ENCODE results near the gene GUCY1A2.
"Not testable (repeated sequence)": the region's sequence is repeated elsewhere in the genome, so short reads cannot be mapped to it uniquely, and the experiment has no call there.

The GUCY1A2 gene

DNA sequence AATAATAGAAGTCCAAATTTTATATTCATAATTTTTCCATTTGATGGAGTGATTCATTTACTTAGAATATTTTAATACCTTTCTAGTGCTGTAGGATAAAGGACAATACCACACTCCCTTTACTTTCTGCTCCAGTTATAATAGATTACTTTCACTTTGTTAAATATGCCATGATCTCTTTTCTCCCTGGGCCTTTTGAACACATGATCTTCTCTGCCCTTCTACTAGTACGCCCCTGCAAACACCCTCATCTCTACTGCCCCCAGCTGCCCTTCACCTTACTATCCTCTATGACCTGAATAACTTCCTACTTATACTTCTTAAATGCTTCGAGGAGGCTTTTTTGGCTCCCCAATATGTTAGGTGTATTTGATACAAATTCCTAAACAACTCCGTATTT is 177.3 kb downstream of the GUCY1A2 start:
- H3K4me3 ChIP-seq (ENCODE audit: low read depth, low read length) = no peak overlapping the region
- TF ChIP-seq, protein P1, sequence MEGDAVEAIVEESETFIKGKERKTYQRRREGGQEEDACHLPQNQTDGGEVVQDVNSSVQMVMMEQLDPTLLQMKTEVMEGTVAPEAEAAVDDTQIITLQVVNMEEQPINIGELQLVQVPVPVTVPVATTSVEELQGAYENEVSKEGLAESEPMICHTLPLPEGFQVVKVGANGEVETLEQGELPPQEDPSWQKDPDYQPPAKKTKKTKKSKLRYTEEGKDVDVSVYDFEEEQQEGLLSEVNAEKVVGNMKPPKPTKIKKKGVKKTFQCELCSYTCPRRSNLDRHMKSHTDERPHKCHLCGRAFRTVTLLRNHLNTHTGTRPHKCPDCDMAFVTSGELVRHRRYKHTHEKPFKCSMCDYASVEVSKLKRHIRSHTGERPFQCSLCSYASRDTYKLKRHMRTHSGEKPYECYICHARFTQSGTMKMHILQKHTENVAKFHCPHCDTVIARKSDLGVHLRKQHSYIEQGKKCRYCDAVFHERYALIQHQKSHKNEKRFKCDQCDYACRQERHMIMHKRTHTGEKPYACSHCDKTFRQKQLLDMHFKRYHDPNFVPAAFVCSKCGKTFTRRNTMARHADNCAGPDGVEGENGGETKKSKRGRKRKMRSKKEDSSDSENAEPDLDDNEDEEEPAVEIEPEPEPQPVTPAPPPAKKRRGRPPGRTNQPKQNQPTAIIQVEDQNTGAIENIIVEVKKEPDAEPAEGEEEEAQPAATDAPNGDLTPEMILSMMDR (IDR thresholded peaks at IDR 0.05; ENCODE audit: low read depth, low read length) = no peak

DNA sequence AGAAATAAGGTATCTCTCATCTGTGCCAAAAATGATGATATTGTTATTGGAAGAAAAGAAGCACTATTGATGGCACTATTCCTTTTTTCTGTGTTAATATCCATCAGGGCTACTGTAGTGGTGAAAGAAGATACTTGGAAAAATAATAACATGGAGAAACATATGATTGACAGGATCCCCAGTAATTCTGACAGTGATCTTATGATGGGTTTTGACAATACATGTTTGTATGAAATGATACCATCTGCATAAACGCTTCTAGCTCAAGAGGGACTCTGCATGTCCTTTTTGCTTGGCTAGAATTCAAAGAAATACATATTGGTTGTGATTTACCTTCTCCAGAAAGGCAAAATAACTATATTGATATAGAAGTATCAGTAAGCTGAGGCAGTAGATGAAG is 178.1 kb downstream of the GUCY1A2 start:
- H3K4me3 ChIP-seq (ENCODE audit: low read depth, low read length) = no peak overlapping the region
- TF ChIP-seq, protein P1 (IDR thresholded peaks at IDR 0.05; ENCODE audit: low read depth, low read length) = no peak

DNA sequence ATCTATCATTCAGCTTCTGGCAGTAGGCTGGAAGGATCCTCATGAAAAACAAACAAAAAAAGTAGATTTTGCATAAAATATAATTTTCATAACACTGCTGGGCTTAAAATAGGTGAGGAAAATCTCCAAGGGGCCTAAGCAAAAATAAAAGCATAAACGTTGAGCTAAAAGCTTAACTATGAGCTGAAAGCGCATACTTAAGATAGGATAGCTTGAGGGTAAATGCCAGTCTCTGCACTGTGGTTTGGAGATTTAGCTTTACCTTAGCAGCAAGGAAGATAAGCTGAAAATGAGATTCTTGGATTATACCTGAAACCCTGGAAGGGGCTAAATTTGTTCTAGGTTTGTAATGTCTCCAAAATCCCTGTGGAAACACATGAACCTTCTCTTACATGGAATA is 183.7 kb downstream of the GUCY1A2 start:
- TF ChIP-seq, protein P1 (IDR thresholded peaks at IDR 0.05; ENCODE audit: low read depth, low read length) = no peak
- no peak overlapping the region for H3K4me3 ChIP-seq (ENCODE audit: low read depth, low read length)

DNA sequence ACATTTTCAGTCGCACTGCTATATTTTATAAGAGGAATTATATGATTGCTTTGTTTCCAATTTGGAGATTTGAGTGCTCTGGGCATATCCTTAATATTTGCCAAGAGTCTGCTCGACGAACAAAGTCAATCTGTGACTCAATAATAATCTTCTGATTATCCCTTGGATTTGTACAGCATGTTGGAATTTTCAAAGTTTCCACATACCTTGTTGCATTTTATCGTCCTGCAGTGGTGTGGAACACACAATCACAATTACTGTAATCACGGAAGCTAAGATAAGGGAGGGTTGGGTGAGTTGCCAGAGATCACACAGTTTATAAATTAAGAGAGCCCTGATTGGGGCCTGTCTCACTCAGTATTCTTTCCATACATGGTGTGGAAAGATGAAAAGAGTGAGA is 189.3 kb downstream of the GUCY1A2 start:
- TF ChIP-seq, protein P1 (IDR thresholded peaks at IDR 0.05; ENCODE audit: low read depth, low read length) = no peak
- no peak overlapping the region for H3K4me3 ChIP-seq (ENCODE audit: low read depth, low read length)

DNA sequence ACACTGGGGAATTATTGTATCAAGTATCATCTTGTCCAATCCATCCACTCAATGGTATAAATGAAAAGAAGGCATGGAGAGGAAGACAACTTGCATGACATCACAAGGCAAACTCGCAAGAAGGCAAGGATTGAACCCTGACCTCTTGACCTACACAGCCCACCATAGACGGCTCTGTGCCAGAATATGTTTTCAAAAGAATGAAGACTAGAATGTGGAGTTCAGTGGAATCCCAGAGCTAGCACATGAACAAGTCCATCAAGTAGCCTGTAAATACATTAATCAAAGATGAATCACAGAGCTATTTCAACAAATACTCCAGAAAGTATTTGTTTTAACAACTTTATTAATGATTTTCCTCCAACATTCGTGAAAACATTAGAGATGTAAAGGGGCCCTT is 189.7 kb downstream of the GUCY1A2 start:
- TF ChIP-seq, protein P1 (IDR thresholded peaks at IDR 0.05; ENCODE audit: low read depth, low read length) = no peak
- no peak overlapping the region for H3K4me3 ChIP-seq (ENCODE audit: low read depth, low read length)

DNA sequence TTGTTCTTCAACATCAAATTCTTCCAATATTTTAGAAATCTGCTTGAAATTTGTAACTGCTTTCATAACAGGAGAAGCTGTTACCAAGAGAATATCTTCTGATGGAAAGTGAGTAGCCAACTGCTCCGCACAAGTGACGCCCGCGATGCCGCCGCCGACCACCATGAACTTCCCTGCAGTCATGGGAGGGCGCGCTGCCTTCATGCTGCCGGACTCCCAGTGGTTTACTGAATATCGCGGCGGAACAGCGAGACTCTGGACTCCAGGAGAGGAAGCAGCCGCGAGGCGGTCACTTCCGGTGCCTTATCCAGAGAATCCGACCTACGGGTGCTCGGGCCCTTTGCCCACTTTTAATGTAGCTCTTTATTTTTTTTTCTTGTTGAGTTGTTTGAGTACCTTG is 190.6 kb downstream of the GUCY1A2 start:
- TF ChIP-seq, protein P1 (IDR thresholded peaks at IDR 0.05; ENCODE audit: low read depth, low read length) = no peak
- no peak overlapping the region for H3K4me3 ChIP-seq (ENCODE audit: low read depth, low read length)

DNA sequence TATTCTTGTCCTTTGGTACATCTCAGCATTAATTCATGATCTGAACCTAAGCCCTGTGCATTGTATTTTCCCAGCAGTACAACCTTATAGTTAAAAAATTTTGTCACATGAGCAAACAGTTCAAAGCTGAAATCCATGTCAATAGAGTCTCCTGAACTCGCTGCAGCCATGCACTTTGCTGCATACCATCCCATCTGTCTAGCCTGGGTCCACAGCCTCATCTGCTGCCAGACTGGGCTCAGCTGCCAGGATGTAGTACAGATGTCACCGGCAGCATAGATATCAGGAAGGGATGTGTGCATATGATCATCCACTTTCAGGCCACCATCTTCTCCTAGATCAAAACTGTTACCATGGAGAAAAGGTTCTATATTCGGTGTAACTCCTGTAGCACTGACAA is 191.7 kb downstream of the GUCY1A2 start:
- H3K4me3 ChIP-seq (ENCODE audit: low read depth, low read length) = not testable (repeated sequence)

DNA sequence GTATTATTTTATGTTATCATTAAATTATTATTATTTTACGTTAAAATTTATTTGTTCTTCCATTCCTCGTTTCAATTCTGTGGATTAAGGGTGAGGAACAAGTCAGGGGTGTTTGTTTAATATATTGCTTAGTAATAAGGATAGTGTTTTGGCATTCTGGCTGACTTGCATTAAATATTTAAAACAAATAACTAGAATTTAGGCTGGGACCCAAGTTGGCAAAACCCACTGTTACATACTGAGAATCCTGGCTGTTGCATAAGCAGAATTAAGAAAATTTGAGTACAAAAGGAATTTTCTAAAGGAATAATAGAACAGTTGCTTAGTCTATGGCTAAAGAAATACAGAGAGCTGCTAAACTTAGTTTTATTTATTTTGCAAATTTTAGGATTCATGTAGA is 196.4 kb downstream of the GUCY1A2 start:
- no peak overlapping the region for H3K4me3 ChIP-seq (ENCODE audit: low read depth, low read length)
- TF ChIP-seq, protein P1 (IDR thresholded peaks at IDR 0.05; ENCODE audit: low read depth, low read length) = no peak

Data from WI38 (cell line).